Measurements from ENCODE around the gene PALM3. TPM values are rescaled to one million over a fixed set of nuclear protein-coding genes. Genes with fewer than 3 reads are reported as not detected.

The PALM3 gene
- total and polyA plus RNA-seq, 2 experiments from 2014 or later: 16.6 to 45.8 TPM

GRCh38 chr19:14030997-14031718, 30.7 kb downstream of the PALM3 start (continued):
- TF ChIP-seq ZNF462 (CRISPR knock-in tag; IDR thresholded peaks at IDR 0.05): no peak

- no peaks in the 10 kb centered on the region; the same call in 2 of the 3 replicates for H3K36me3 Mint-ChIP-seq (ENCODE audit: low read depth)
- Histone ChIP-seq H3K79me2 (replicated peaks; ENCODE audit: insufficient read depth) (no peaks in the 10 kb centered on the region), H3F3A (replicated peaks; ENCODE audit: low read depth) (peaks cover 4% of the 10 kb centered on the region; the same call in 1 of the 2 replicates), H3K36me3 (ENCODE audit: insufficient read depth) (no peaks in the 10 kb centered on the region), H2AFZ (no peak overlapping the region), H3K4me2 (no peak overlapping the region), H3K4me3 (no peak overlapping the region), H3K9me2 (ENCODE audit: insufficient read depth) (no peaks in the 10 kb centered on the region), H4K20me1 (replicated peaks; ENCODE audit: insufficient read depth) (no peaks in the 10 kb centered on the region), H3K4me1 (ENCODE audit: insufficient read depth) (peaks cover 4% of the 10 kb centered on the region; the same call in 1 of the 2 replicates), H3K27me3 (ENCODE audit: insufficient read depth) (peaks cover 10% of the 10 kb centered on the region; the same call in 1 of the 2 replicates), H3K27ac (ENCODE audit: low read depth) (no peak overlapping the region)
- peaks cover 5% of the 10 kb centered on the region for H3K4me1 Mint-ChIP-seq
- no peak overlapping the region for H3K27ac Mint-ChIP-seq
- H3K4me3 Mint-ChIP-seq: no peak overlapping the region
- peaks cover 13% of the 10 kb centered on the region for H3K27me3 Mint-ChIP-seq (ENCODE audit: insufficient read depth, low read depth, poor library complexity)
- DNase-seq (ENCODE audit: low spot score) (no peak), ATAC-seq (no peak)
- H3K9me3 Mint-ChIP-seq: no peaks in the 10 kb centered on the region
- TF ChIP-seq ZNF331 (CRISPR knock-in tag; IDR thresholded peaks at IDR 0.05; ENCODE audit: low read depth) (no peak), POLR2AphosphoS5 (IDR thresholded peaks at IDR 0.05; ENCODE audit: low read depth) (no peak), EZH2phosphoT487 (IDR thresholded peaks at IDR 0.05; ENCODE audit: unreplicated experiment) (no peak), ZNF462 (CRISPR knock-in tag; IDR thresholded peaks at IDR 0.05) (no peak), ZNF114 (CRISPR knock-in tag; IDR thresholded peaks at IDR 0.05) (no peak), JUNB (IDR thresholded peaks at IDR 0.05; ENCODE audit: unreplicated experiment) (no peak), STAT1 (IDR thresholded peaks at IDR 0.05; ENCODE audit: unreplicated experiment) (no peak)
Measured at GRCh38 chr19:14028901-14029300, 33.0 kb downstream of the PALM3 start.

Measured in GM23338 (cell line).